Neural cell (in vitro differentiated cells): ENCODE results near the gene PLCL2. TPM values are rescaled to one million over a fixed set of nuclear protein-coding genes. Genes with fewer than 3 reads are reported as not detected.

Source experiments
- H2AFZ ChIP-seq: fragments of 200-600, 300-800 bp; sonication (generic), shearing (Covaris generic); 2 replicates; pipeline ENCODE4 v1.6.0; 2014; ENCODE audit warnings: low read depth, mild to moderate bottlenecking, antibody characterized with exemption, low read length, moderate library complexity
- H3F3A ChIP-seq: fragments of 200-600 bp; shearing (Covaris generic); 2 replicates; pipeline ENCODE4 v1.6.1; 2016; ENCODE audit warnings: mild to moderate bottlenecking, moderate library complexity, mixed read lengths, antibody characterized with exemption, low read length; ENCODE audit not compliant: insufficient read depth, poor library complexity, severe bottlenecking
- H3K27ac ChIP-seq: fragments of 200-600, 300-800 bp; sonication (generic), shearing (Covaris generic); 2 replicates; pipeline ENCODE4 v1.5.1; 2014; ENCODE audit warnings: mild to moderate bottlenecking, low read length, moderate library complexity
- H3K27me3 ChIP-seq: fragments of 300-800, 200-600 bp; sonication (generic), shearing (Covaris generic); 2 replicates; pipeline ENCODE4 v1.6.0; 2014; ENCODE audit warnings: mild to moderate bottlenecking, low read depth, low read length, moderate library complexity; ENCODE audit not compliant: insufficient read depth
- H3K36me3 ChIP-seq: fragments of 300-800, 200-600 bp; sonication (generic), shearing (Covaris generic); 2 replicates; pipeline ENCODE4 v1.5.1; 2014; ENCODE audit warnings: mild to moderate bottlenecking, antibody characterized with exemption, low read length, moderate library complexity; ENCODE audit not compliant: insufficient read depth
- H3K4me2 ChIP-seq: fragments of 300-800, 200-600 bp; sonication (generic), shearing (Covaris generic); 2 replicates; pipeline ENCODE4 v1.6.0; 2014; ENCODE audit warnings: mild to moderate bottlenecking, low read length
- H3K4me3 ChIP-seq: fragments of 300-800, 200-600 bp; sonication (generic), shearing (Covaris generic); 2 replicates; pipeline ENCODE4 v1.5.1; 2014; ENCODE audit warnings: mild to moderate bottlenecking, low read length, moderate library complexity
- H3K79me2 ChIP-seq: fragments of 200-600 bp; shearing (Covaris generic); replicated peaks from 2 replicates; pipeline ENCODE4 v1.6.0; 2014; ENCODE audit warnings: mild to moderate bottlenecking, low read length, moderate library complexity; ENCODE audit not compliant: insufficient read depth
- H3K9ac ChIP-seq: fragments of 300-800, 200-600 bp; sonication (generic), shearing (Covaris generic); 2 replicates; pipeline ENCODE4 v1.6.1; 2016; ENCODE audit warnings: mild to moderate bottlenecking, low read length, mixed read lengths
- H3K9me2 ChIP-seq: fragments of 200-600 bp; shearing (Covaris generic); 2 replicates; pipeline ENCODE4 v1.6.1; 2016; ENCODE audit warnings: mild to moderate bottlenecking, low read length, mixed read lengths; ENCODE audit not compliant: insufficient read depth
- H3K9me3 ChIP-seq: fragments of 200-600, 300-800 bp; sonication (generic), shearing (Covaris generic); 2 replicates; pipeline ENCODE4 v1.6.1; 2016; ENCODE audit warnings: mild to moderate bottlenecking, mixed run types, low read length, moderate library complexity, mixed read lengths
- H4K20me1 ChIP-seq: fragments of 200-600 bp; shearing (Covaris generic); 2 replicates; pipeline ENCODE4 v1.6.1; 2016; ENCODE audit warnings: mild to moderate bottlenecking, mixed run types; ENCODE audit not compliant: insufficient read depth
- EP300 ChIP-seq: fragments of 450-650 bp; conservative IDR thresholded peaks from 2 replicates; pipeline ENCODE4 v1.6.1; 2014; ENCODE audit warnings: antibody characterized with exemption, mild to moderate bottlenecking, moderate library complexity; ENCODE audit not compliant: poor library complexity, severe bottlenecking
- EZH2 ChIP-seq: fragments of 200-600, 300-800 bp; shearing (Covaris generic), sonication (generic); IDR thresholded peaks from 2 replicates; pipeline ENCODE4 v1.6.1; 2014; ENCODE audit warnings: antibody characterized with exemption, low read length, borderline replicate concordance, mild to moderate bottlenecking; ENCODE audit not compliant: insufficient read depth, poor library complexity, severe bottlenecking
- MXI1 ChIP-seq: fragments of 450-650 bp; conservative IDR thresholded peaks from 2 replicates; pipeline ENCODE4 v1.6.1; 2014; ENCODE audit warnings: antibody characterized with exemption, mild to moderate bottlenecking; ENCODE audit not compliant: poor library complexity, severe bottlenecking
- POLR2AphosphoS5 ChIP-seq: IDR thresholded peaks from 2 replicates; pipeline ENCODE4 v1.6.1; 2012
- RAD21 ChIP-seq: fragments of 450-650 bp; conservative IDR thresholded peaks from 2 replicates; pipeline ENCODE4 v1.6.1; 2014; ENCODE audit warnings: antibody characterized with exemption, mild to moderate bottlenecking, moderate library complexity
- REST ChIP-seq: IDR thresholded peaks from 2 replicates; pipeline ENCODE4 v1.6.1; 2012; ENCODE audit warnings: borderline replicate concordance
- SMC3 ChIP-seq: fragments of 450-650 bp; conservative IDR thresholded peaks from 2 replicates; pipeline ENCODE4 v1.6.1; 2014; ENCODE audit warnings: antibody characterized with exemption, mild to moderate bottlenecking, moderate library complexity; ENCODE audit not compliant: poor library complexity
- TAF1 ChIP-seq: IDR thresholded peaks from 2 replicates; pipeline ENCODE4 v1.6.1; 2012; ENCODE audit warnings: low read depth
- polyA plus RNA-seq: library from polyadenylated mRNA; depleted of rRNA; stranded (reverse); fragments of >200 nt; gene quantifications from 2 replicates; pipeline ENCODE4 v1.2.3, GENCODE V29; 2014
- TF ChIP-seq, protein P1 (sequence below): fragments of 450-650 bp; IDR thresholded peaks from 2 replicates; pipeline ENCODE4 v1.5.1; 2014; ENCODE audit warnings: antibody characterized with exemption, mild to moderate bottlenecking, moderate library complexity; ENCODE audit not compliant: poor library complexity, severe bottlenecking

The PLCL2 gene
- polyA plus RNA-seq, 1 donor from 2014 or later = 69.8 TPM

- H3K27me3 ChIP-seq = no peaks in the 10 kb centered on the region
- H3K27ac ChIP-seq = no peak overlapping the region
- TF ChIP-seq SMC3 (no peak), TAF1 (no peak), MXI1 (no peak), EZH2 (no peak), EP300 (no peak)
- H3F3A ChIP-seq = no peaks in the 10 kb centered on the region
- H4K20me1 ChIP-seq = no peaks in the 10 kb centered on the region
- no peak overlapping the region for H3K4me3 ChIP-seq
- no peaks in the 10 kb centered on the region for H3K36me3 ChIP-seq
- no peak overlapping the region for H2AFZ ChIP-seq
- H3K4me2 ChIP-seq = no peak overlapping the region
- no peak overlapping the region for H3K9ac ChIP-seq
- no peaks in the 10 kb centered on the region for H3K9me3 ChIP-seq
- no peaks in the 10 kb centered on the region for H3K9me2 ChIP-seq
- no peaks in the 10 kb centered on the region for H3K79me2 ChIP-seq
These were observed 234.0 kb downstream of the PLCL2 start for GRCh38 chr3:17118771-17119170.

GRCh38 chr3:17119201-17120072, 234.7 kb downstream of the PLCL2 start:
- H3K4me2 ChIP-seq = no peak overlapping the region
- no peaks in the 10 kb centered on the region for H4K20me1 ChIP-seq
- no peak overlapping the region for H3K9ac ChIP-seq
- H3K9me2 ChIP-seq = no peaks in the 10 kb centered on the region
- H2AFZ ChIP-seq = no peak overlapping the region
- H3K36me3 ChIP-seq = no peaks in the 10 kb centered on the region
- no peaks in the 10 kb centered on the region for H3F3A ChIP-seq
- no peak overlapping the region for H3K4me3 ChIP-seq
- no peak overlapping the region for H3K27ac ChIP-seq
- no peaks in the 10 kb centered on the region for H3K79me2 ChIP-seq
- no peak for TF ChIP-seq TAF1
- TF ChIP-seq RAD21 = no peak
- no peak for TF ChIP-seq MXI1
- TF ChIP-seq EZH2 = no peak
- TF ChIP-seq REST = no peak
- no peak for TF ChIP-seq EP300
- TF ChIP-seq POLR2AphosphoS5 = no peak
- no peak for TF ChIP-seq SMC3
- TF ChIP-seq, protein P1, sequence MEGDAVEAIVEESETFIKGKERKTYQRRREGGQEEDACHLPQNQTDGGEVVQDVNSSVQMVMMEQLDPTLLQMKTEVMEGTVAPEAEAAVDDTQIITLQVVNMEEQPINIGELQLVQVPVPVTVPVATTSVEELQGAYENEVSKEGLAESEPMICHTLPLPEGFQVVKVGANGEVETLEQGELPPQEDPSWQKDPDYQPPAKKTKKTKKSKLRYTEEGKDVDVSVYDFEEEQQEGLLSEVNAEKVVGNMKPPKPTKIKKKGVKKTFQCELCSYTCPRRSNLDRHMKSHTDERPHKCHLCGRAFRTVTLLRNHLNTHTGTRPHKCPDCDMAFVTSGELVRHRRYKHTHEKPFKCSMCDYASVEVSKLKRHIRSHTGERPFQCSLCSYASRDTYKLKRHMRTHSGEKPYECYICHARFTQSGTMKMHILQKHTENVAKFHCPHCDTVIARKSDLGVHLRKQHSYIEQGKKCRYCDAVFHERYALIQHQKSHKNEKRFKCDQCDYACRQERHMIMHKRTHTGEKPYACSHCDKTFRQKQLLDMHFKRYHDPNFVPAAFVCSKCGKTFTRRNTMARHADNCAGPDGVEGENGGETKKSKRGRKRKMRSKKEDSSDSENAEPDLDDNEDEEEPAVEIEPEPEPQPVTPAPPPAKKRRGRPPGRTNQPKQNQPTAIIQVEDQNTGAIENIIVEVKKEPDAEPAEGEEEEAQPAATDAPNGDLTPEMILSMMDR = no peak
- H3K9me3 ChIP-seq = no peaks in the 10 kb centered on the region
- H3K27me3 ChIP-seq = no peaks in the 10 kb centered on the region
